AG04449 (cell line): ENCODE measurements around the gene COQ2.
"Not testable (repeated sequence)": the region's sequence is repeated elsewhere in the genome, so short reads cannot be mapped to it uniquely, and the experiment has no call there.

Experiments used
- CTCF ChIA-PET: fragments of 350-600 bp; formaldehyde crosslinking; extraction: SDS; loops from one replicate; lab custom pipeline; 2021; ENCODE audit warnings: antibody characterized with exemption; lab: Yijun Ruan, JAX
- POLR2A ChIA-PET: fragments of 400-600, 350-600 bp; formaldehyde crosslinking; extraction: SDS; loops from one replicate; lab custom pipeline; 2020; ENCODE audit warnings: antibody characterized with exemption, inconsistent platforms; lab: Yijun Ruan, JAX
- DNase-seq: peaks from one replicate; pipeline ENCODE4 v3.0.0-alpha.2; 2010; ENCODE audit warnings: low read depth, low spot score
- H3K4me3 ChIP-seq: 2 replicates; pipeline ENCODE4 v1.5.1; 2011; ENCODE audit warnings: low read depth, mild to moderate bottlenecking, control low read depth, low read length
- TF ChIP-seq, protein P1 (sequence below): IDR thresholded peaks from one replicate; pipeline ENCODE4 v1.5.1; 2011; ENCODE audit warnings: mild to moderate bottlenecking, moderate library complexity, low read length, control low read depth, inconsistent platforms; ENCODE audit not compliant: insufficient read depth; ENCODE audit errors: missing control alignments

Gene COQ2, protein sequence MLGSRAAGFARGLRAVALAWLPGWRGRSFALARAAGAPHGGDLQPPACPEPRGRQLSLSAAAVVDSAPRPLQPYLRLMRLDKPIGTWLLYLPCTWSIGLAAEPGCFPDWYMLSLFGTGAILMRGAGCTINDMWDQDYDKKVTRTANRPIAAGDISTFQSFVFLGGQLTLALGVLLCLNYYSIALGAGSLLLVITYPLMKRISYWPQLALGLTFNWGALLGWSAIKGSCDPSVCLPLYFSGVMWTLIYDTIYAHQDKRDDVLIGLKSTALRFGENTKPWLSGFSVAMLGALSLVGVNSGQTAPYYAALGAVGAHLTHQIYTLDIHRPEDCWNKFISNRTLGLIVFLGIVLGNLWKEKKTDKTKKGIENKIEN

DNA sequence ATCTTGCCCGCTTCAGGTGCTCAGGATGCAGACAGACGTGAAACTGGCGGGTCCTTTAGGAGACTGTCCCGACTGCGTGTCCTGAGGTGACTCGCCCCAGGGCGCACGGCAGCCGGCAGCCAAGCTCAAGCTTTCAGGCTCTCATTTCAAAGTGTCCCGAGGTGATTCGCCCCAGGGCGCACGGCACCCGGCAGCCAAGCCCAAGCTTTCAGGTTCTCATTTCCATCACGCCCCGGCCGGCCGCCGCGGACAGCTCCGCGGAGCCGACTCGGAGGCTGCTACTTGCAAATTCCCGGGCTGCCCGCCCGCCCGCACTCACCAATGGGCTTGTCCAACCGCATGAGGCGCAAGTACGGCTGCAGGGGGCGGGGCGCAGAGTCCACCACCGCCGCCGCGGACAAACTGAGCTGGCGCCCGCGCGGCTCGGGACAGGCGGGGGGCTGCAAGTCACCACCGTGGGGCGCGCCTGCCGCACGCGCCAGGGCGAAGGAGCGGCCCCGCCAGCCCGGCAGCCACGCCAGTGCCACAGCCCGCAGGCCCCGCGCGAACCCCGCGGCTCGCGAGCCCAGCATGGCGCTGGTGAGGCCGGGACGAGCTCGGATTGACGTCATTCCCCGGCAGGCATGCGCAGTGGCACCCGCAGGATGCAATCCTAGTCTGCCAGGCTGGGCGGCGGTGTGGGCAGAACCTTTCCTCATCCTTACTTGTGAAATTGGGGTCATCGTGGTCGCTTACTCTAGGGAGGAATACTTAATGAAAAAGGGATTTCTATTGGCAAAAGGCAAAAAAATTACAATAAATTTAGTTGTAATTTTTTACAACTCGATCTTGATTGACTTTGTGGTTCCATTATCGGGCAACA, at the start of gene COQ2:
Gene COQ2, minus strand, starts transcription at position 606 of the 862 bp plus-strand sequence. Its CDS starts 34 bp downstream, at position 572.
- peak within 1 kb of the TSS; percentile 66 for H3K4me3 ChIP-seq
- TF ChIP-seq, protein P1, sequence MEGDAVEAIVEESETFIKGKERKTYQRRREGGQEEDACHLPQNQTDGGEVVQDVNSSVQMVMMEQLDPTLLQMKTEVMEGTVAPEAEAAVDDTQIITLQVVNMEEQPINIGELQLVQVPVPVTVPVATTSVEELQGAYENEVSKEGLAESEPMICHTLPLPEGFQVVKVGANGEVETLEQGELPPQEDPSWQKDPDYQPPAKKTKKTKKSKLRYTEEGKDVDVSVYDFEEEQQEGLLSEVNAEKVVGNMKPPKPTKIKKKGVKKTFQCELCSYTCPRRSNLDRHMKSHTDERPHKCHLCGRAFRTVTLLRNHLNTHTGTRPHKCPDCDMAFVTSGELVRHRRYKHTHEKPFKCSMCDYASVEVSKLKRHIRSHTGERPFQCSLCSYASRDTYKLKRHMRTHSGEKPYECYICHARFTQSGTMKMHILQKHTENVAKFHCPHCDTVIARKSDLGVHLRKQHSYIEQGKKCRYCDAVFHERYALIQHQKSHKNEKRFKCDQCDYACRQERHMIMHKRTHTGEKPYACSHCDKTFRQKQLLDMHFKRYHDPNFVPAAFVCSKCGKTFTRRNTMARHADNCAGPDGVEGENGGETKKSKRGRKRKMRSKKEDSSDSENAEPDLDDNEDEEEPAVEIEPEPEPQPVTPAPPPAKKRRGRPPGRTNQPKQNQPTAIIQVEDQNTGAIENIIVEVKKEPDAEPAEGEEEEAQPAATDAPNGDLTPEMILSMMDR, result peak; percentile 45
- CTCF ChIA-PET, result interaction anchor here (1.0 to 7.8 kb wide), 25 partner anchors 8 to 431 kb away, joined by 3 to 137 read pairs (median 4); partner anchors contain the start of gene COPS4
- DNase-seq, result peak; percentile 67
- POLR2A ChIA-PET, result interaction anchor here (1.2 to 1.5 kb wide), 3 partner anchors 171 to 249 kb away, joined by 7 to 12 read pairs (median 8); partner anchors contain the start of genes COPS4, HELQ and MRPS18C

DNA sequence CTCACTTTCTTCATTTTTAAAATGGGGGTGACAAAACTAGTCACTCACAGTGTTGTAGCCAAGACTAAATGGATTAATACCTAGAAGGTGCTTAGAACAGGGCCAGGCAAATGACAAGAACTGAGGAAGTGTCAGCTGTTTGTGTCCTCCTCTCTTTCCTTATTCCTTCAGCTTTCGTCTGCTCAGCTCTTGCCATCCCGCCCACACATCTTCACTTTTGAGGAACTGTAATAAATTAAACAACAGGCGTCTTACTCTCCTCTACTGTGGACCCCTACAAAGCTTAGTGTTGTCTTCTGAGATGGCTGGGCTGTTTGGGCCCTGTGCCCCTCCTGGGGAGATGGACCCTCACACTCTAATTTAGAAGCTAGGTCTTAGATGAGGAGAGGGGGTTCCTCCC, 47.4 kb upstream of the COQ2 start:
- TF ChIP-seq, protein P1, result no peak
- no peak overlapping the region for H3K4me3 ChIP-seq
- no peak for DNase-seq
- ChIA-PET POLR2A (no interaction called here), CTCF (interaction anchor here (1.2 to 2.1 kb wide), 2 partner anchors 12 to 16 kb away, joined by 3 to 4 read pairs; no protein-coding TSS in a partner anchor)

DNA sequence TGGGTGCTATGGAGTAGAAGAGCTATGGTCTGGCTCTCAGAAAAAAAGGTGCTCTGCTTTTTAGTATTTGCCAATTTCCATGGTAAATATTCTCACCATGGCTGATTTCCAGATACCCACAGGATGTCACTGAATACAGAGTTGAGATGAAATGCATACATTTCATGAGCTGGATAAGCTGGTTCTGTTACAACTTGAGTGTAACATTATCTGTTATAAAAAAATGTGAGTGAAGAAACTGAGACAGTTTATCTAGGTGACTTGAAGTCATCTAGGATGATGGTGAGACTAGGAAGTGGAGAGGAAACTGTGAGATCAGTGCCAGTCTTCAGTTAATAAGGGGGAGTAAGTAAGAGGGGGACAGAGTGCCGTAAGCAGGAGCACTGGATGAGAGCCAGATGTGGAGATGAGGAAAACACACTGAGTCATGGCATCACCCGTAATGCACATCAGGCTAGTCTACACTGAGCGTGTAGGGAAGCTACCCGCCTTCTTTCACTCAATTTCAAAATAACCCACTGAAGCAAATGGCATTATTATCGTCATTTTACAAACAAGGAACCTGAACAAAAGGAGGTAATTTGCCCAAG, 45.0 kb upstream of the COQ2 start:
- TF ChIP-seq, protein P1, result no peak
- no peak overlapping the region for H3K4me3 ChIP-seq
- CTCF ChIA-PET, result interaction anchor here (1.0 to 1.1 kb wide), 2 partner anchors 46 to 48 kb away, joined by 3 to 5 read pairs; no protein-coding TSS in a partner anchor
- DNase-seq, result no peak
- POLR2A ChIA-PET, result interaction anchor here (0.6 kb wide), 1 partner anchor 531 kb away, joined by 4 read pairs; no protein-coding TSS in a partner anchor

DNA sequence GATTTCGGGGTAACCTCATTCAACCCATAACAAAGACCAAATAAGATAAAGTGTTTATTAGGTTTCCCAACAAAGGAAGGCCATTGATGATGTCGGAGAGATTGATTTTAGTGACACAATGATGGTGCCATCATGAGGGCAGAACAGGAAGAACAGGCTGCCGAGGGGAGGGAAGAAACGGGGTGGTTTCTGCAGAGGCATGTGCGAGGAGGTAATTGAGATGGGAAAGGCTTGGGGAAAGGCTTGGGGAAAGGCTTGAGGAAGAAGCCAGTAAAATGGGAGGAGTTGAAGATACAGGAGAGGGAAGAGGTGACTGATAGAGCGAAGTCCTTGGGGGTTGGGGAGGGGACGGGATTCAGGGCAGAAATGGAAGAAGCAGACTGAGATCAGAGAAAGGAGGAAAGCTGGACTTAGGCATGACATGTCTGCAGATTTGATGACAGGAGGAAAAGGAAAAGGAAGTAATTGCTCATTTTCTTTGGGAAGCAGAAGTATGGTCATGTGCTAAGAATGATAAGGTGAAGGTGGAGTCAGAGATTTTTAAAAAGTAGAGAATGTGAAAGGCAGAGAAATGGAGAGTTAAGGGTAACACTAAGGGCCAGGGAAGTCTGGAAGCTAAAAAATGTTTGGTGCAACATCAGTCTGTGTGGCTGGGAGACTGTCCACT, 44.1 kb upstream of the COQ2 start:
- TF ChIP-seq, protein P1, result no peak
- ChIA-PET CTCF (interaction anchor here (1.1 kb wide), 1 partner anchor 45 kb away, joined by 5 read pairs; no protein-coding TSS in a partner anchor), POLR2A (interaction anchor here (0.6 kb wide), 1 partner anchor 530 kb away, joined by 4 read pairs; no protein-coding TSS in a partner anchor)
- no peak for DNase-seq
- H3K4me3 ChIP-seq, result no peak overlapping the region

DNA sequence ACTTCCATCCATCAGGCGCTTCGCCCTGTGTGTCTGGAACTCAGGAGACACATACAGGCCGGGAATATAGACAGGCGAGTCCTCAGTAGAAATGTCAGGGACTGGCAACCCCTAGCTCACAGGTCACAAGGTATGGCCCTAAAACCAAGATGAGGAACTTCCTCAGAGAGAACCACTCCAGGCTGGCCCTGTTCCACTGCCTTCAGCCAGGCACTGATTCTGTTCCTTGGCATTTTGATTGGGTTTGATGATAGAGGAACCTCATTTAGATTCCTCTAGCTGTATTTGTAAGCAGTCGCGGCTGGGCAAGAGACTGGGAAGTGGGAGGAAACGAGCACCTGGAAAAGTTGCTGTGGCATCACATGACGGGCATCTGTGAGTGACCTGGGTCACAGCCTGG, 41.9 kb upstream of the COQ2 start:
- POLR2A ChIA-PET, result no interaction called here
- CTCF ChIA-PET, result no interaction called here
- H3K4me3 ChIP-seq, result no peak overlapping the region
- TF ChIP-seq, protein P1, result no peak
- DNase-seq, result no peak

DNA sequence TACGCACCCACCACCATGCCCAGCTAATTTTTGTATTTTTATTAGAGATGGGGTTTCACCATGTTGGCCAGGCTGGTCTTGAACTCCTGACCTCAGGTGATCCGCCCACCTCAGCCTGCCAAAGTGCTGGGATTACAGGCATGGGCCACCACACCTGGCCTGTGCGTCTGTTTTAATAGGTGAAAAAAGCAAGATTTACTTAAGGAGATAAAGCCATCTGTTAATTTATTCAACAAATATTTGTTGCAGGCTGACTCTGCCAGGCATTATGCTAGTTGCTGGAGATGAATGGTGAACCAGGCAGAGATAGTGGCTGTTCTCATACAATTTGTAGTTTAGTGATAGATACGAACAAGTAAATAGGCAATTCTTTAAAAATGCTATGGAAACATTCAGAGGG, 40.7 kb upstream of the COQ2 start:
- POLR2A ChIA-PET, DNase-seq, H3K4me3 ChIP-seq: not testable (repeated sequence)
- CTCF ChIA-PET, result interaction anchor here (0.8 kb wide), 1 partner anchor 7 kb away, joined by 3 read pairs; no protein-coding TSS in a partner anchor
